ENCODE measurements around the gene TOMM70.

DNA sequence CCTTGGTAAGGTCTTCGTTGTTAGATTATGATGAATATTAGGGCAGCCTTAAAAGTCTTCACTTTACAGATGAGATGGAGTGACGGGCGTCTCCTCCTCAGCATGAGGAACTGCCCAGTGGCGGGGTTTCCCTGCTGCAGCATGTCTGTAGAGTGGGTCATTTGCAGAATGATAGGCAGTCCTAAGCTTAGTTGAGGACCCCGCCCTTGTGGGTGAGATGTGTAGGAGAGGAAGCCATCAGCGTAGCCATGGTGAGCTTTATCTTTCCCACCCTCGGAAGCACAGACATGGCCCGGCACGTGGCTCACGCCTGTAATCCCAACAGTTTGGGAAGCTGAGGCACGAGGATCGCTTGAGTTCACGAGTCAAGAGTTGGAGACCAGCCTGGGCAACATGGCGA is 65.5 kb downstream of the TOMM70 start:
- no peak for TF ChIP-seq CTCF (IDR thresholded peaks at IDR 0.05)
- no peak for TF ChIP-seq POLR2A (IDR thresholded peaks at IDR 0.05)
